HG02885 (cell line): Measurements from ENCODE around the gene RUFY1.
"Not testable (repeated sequence)": the region's sequence is repeated elsewhere in the genome, so short reads cannot be mapped to it uniquely, and the experiment has no call there.

Source experiments
- ATAC-seq: cut with Tn5 transposase; IDR thresholded peaks from one replicate; pipeline ENCODE4 v1.9.1; 2021; ENCODE audit warnings: mild to moderate bottlenecking; ENCODE audit not compliant: unreplicated experiment, poor library complexity

The RUFY1 gene

GRCh38 chr5:179620293-179620692 lies 69.9 kb downstream of the RUFY1 start:
- no peak for ATAC-seq

DNA sequence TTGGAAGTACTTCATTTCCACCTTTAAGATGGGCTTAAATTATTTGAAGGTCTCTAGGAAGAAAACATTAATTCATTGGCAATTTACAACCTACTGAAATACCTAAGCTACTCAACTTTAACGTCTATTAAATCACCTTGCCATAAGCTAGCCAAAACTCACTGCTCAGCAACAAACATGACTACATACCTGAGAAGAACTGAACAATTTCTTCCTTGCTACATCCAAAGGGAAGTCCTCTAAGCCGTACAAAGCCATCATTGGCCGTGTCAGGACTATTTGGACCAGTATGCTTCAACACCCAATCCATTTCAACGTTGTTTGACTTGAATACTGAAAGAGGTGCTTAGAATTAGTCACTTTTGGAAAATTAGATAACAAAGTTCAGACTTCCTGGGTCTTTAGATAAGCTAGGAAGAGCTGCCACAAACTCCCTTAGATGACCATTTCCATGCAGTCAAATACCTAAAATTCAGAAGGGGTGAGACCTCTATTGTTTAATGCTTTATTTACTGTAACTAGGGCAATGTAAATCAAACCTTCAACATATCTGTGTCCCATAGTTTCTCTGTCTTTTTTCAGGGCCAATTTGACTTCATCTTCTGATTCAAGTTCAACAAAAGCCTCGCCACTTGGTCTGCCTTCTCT lies 70.5 kb downstream of the RUFY1 start:
- ATAC-seq, result no peak

DNA sequence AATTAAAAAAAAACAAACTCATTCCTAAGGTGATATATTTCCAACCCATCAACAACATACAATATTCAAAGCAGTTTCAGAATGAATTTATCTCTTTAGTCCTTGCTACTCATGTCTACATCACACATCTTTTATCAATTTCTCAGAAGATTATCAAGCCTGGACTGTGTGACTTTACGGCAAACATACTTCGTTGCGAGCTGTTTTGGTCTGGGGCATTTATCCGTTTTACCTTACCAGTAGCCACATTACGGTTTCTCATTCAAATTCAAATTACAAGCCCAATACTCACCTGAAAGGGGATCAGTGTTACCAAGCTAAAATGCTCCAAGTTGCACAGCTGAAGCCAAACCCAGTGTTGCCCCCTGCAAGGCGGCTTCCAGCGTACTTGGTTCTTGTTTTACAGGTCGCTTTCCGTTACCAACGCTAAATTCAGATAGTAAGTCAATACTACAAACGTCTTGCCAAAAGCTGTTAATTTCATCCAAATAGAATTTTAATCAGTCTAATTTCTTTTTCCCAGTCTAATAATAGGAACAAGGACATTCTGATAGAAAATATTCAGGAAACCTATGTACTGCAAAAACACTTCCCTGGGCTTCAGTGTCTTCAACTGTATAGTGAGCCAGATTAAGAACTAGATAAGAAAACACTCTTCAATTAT lies 71.3 kb downstream of the RUFY1 start:
- no peak for ATAC-seq

GRCh38 chr5:179623003-179623905 lies 72.9 kb downstream of the RUFY1 start, which contains the start of gene HNRNPH1:
TSS of gene HNRNPH1 (minus strand) at chr5:179623671. CDS start at chr5:179623133, 538 bp downstream.
- peak; percentile 77 for ATAC-seq

GRCh38 chr5:179623906-179624741 lies 73.8 kb downstream of the RUFY1 start:
- ATAC-seq, result peak; percentile 10

- ATAC-seq, result no peak
Measured at GRCh38 chr5:179624841-179625271, 74.5 kb downstream of the RUFY1 start.

DNA sequence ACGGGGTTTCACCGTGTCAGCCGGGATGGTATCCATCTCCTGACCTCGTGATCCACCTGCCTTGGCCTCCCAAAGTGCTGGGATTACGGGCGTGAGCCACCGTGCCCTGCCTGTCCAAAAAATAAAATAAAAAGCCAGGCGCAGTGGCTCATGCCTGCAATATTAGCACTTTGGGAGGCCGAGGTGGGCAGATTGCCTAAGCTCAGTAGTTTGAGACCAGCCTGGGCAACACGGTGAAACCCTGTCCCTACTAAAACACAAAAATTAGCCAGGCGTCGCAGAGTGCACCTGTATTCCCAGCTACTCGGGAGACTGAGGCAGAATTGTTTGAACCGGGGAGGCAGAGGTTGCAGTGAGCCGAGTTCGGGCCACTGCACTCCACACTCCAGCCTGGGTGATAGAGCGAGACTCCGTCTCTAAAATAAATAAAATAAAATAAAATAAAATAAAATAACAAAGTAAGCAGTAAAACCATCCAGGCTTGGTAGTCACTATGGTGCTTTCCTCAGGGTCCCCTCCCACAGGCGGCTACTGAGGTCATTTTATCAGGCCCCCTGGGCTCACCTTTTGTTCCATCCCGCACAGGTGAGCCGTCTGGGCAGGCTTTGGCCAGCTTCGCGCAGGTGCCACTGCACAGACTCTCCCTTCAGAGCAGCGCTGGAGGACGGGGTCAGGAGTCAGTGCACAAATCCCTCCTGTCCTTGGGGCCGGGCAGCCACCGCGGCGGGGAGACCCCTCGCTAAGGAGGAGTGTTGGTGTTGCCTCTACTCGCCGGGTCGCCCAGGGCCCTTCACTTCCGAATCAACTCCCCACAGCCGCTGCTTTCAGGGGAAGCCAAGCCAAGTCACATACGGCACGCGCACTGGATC lies 83.4 kb downstream of the RUFY1 start:
- peak; percentile 60 for ATAC-seq

DNA sequence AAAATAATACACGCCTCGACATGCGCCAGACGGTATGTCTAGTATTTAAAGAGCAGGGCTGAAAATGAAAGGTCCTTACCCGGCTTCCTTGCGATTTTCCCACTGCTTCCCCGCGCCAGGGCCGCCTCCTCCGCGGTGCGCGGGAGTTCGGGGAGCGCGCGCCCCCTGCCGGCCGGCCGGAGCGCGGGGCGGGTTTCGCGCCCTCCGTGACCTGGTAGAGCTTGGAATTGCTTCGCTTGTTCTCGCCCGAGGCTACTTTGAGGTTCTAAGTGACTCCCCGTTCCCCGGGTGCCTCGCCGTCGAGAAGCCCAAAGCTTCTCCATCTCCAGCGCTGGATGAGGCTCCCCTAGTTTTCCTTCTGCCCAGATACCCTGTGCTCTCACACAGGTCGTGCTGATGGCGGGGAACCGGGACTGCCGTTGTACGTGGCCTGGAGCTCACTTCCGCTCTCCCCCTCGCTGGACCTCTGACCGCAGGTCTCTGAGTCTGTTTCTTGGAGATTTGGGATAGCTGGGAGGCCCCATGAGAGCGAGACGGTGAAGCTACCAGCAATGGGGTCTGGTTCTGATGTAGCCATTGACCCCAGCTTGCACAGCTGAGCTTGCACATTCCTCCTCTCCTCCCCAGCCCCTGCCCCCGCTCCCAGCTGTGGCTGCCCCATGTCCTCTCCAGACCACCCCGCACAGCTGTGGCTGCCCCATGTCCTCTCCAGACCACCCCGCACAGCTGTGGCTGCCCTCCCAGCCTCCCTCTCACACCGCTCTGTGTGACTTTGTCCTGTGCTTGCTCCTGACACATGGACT lies 84.2 kb downstream of the RUFY1 start:
- peak; percentile 92 for ATAC-seq

GRCh38 chr5:179639296-179639695 lies 88.9 kb downstream of the RUFY1 start:
- ATAC-seq, result not testable (repeated sequence)

DNA sequence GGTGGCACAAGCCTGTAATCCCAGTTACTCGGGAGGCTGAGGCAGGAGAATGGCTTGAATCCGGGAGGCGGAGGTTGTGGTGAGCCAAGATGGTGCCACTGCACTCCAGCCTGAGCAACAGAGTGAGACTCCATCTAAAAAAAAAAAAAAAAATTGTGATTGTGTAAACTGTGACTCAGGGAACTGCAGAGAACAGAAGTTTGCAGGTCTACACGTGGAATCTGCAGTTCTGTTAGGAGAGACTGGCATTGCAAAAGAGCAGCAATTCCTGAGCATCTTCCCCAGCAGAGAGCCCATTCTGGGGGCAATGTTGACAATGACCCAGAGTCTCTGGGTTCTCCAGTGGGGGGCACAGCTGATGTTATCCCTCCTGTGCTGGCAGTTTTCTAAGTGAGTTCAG lies 91.4 kb downstream of the RUFY1 start:
- ATAC-seq, result not testable (repeated sequence)

DNA sequence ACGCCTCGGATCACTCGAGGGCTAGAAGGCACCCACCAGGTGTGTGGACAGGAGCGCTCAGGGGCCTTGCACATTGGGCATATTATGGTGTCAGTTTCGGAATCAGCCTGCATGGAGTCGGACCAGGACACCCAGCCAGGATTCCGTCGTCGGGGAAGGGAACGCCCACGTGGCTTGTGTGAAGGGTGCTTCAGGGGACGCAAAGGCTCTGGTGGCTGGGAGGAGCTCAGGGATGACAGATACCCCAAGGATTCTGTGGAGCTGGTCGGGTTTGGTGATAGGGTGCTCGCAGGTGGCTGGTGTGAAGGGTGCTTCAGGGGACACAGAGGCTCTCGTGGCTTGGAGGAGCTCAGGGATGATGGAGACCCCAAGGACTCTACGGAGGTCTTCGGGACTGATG lies 92.3 kb downstream of the RUFY1 start:
- not testable (repeated sequence) for ATAC-seq

DNA sequence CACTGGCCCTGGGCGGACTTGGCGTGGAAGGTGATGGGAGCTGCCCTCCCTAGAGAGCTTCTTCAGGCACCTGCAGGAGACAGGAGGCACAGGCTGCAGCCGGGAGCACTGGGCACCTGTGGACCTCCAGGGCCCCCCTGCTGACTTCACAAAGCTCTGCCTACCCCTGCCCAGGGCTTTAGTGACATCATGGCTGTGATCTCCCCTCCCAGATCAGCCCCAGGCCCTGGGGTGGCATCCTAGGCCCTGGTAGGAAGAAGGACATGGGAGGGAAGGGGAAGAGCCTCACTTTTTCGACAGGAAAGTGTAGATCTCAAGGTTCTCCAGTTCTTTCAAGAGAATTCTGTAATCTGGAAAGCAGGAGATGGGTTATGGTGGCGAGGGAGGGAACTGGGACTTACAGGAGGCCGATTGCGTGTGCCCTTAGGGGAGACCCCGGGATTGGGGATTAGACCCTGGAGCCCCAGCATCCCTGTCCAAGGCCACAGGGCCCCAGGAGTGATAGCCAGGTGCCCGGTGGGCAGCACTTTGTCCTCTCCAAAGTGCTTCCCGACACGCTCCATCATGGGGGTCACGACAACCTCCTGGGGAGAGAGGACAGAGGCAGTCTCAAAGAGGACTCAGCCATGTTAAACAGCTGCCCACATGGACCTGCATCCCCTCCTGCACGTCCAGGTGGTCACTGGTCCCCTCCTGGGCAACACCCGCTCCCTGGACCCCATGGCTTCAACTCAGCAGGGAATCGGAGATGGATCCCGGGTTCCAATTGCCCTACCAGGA lies 93.0 kb downstream of the RUFY1 start:
- not testable (repeated sequence) for ATAC-seq

- not testable (repeated sequence) for ATAC-seq
Measured at GRCh38 chr5:179644766-179645165, 94.4 kb downstream of the RUFY1 start.

DNA sequence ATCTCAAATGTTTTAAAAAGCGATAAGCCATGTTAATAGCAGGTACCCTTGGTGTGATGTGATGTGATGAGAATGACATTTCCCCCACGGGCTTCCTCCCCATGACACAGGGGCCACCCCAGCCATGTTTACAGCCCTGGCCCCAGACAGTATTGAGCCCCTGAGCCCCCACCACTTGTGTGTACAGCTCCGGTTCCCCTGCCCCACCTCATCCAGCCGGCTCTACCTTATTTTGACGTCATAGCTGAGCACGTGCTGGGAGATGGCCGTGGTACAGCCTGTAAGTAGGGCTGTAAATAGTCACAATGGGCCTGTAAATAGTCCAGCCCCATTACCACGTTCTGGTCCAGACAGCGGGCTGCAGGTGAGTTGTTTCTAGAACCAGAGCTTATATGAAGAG lies 98.1 kb downstream of the RUFY1 start:
- ATAC-seq, result no peak

GRCh38 chr5:179649166-179649703 lies 98.9 kb downstream of the RUFY1 start:
- not testable (repeated sequence) for ATAC-seq

GRCh38 chr5:179650245-179650644 lies 99.9 kb downstream of the RUFY1 start:
- ATAC-seq, result not testable (repeated sequence)

DNA sequence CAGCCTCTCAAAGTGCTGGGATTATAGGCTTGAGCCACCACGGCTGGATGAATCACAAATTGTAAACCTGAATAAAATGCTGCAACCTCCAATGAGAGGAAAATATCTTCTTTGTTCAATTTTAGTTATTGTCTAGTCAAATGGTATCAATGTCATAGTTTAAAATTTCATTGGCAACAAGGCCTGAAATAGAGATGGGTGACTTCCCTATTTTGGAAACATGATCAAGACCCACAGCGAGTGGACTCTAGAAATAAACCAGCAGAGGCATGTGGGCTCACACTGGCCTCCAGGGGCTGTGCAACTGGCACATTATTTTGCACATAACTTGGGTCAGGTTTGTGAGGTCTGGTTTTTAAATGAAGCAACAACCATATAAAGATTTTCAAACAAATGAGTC lies 102.8 kb downstream of the RUFY1 start:
- not testable (repeated sequence) for ATAC-seq
